UCSD-AML1 (cell line): ENCODE data around the gene LASP1NB.
"Not testable (repeated sequence)": the region's sequence is repeated elsewhere in the genome, so short reads cannot be mapped to it uniquely, and the experiment has no call there.

Experiments
- DNase-seq: peaks from one replicate; lab custom pipeline; 2025; ENCODE audit not compliant: unreplicated experiment; lab: John Stamatoyannopoulos, UW

The LASP1NB gene

DNA sequence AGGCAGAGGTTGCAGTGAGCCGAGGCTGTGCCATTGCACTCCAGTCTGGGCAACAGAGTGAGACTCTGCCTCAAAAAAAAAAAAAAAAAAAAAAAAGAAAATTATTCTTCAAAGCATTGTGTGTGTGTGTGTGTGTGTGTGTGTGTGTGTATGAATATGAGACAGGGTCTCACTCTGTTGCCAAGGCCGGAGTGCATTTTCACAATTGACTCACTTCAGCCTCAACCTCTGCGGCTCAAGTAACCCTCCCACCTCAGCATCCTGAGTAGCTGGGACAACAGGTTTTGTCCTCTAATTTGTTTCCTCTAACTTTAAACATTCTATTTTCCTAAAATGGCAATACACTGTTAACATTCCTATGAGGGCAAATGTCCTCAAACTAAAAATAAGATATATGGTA is 34.1 kb downstream of the LASP1NB start:
- no peak for DNase-seq

DNA sequence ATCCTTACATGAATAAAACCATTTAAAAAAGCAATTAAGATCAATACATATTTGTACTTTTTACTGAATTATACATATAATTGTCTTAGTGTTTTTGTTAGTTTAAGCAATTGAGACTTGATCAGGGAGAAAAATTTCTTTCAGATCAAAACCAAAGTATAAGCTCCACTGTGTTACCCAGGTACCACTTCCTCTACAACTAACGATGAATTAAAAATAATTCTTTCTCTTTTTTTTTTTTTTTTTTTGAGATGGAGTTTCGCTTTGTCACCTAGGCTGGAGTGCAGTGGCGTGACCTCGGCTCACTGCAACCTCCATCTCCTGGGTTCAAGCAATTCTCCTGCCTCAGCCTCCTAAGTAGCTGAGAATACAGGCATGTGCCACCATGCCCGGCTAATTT is 35.0 kb downstream of the LASP1NB start:
- DNase-seq = no peak

DNA sequence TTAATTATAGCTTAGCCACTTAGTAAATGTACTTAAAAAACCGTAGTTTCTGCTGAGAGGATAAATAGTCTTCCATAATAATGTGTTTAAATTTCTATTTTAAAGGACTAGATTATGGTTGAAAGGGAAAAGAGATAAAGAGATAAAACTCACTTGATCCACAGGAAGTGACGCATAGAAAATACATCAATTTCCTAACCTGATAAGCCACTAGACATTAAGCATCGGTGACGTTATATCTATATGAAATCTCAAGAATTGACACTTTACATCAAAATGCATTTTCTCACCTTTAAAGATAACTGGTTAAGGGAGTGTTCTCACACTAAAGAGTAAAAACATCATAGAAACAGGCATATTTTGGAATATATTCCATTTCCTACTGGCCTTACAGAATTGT is 36.0 kb downstream of the LASP1NB start:
- DNase-seq = no peak

DNA sequence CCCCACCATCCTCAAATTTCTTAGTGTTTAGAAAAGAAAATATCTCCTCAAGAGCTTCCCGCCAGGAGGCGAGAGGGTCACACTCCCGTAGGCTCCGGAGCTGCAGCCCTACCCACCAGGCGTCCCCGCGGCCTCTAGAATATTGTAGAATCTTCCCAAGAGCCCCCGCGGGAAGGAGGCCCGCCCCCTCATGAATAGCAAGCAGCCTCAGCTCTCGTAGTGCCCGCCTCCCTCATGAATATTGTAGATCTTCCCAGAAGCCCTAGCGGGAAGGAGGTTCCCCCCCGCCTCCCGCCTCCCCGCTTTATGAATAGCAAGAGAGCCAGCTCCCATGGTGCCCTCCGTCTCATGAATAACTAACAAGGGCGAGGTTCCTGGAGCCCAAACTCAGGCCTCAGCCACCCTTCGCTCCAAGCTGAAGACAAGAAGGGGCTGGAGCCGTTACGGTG is 41.9 kb downstream of the LASP1NB start, which contains the start of gene FBXO47:
Gene FBXO47 (minus strand): TSS at position 114 of the 449 bp plus-strand sequence. CDS start 4,378 bp downstream, outside the sequence.
- DNase-seq = no peak

DNA sequence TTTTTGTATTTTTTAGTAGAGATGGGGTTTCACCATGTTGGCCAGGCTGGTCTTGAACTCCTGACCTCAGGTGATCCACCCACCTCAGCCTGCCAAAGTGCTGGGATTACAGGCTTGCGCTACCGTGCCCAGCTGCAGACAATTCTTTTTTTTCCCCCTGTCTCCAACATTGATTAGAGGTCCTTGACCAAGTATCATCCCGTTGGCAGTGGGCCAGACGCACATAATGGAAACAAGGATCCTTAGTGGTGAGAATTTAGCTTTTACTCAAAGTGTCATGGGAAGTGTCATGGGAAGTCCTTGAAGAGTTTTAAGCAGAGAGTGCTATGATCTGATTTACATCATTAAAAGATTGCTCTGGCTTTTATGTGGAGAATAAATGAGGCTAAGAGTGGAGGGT is 43.9 kb downstream of the LASP1NB start:
- no peak for DNase-seq

DNA sequence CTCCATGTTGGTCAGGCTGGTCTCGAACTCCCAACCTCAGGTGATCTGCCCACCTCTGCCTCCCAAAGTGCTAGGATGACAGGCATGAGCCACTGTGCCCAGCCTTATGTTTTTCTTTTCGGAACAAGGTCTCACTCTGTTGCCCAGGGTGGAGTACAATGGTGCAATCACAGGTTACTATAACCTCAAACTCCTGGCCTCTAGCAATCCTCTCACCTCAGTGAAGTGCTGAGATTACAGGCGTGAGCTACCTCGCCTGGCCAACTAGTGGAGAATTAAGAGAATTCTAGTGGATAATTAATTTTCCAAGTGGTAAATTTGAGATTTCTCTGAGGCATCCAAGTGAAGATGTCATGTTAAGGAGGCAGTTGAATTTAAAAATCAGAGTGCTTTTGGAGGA is 44.7 kb downstream of the LASP1NB start:
- no peak for DNase-seq

DNA sequence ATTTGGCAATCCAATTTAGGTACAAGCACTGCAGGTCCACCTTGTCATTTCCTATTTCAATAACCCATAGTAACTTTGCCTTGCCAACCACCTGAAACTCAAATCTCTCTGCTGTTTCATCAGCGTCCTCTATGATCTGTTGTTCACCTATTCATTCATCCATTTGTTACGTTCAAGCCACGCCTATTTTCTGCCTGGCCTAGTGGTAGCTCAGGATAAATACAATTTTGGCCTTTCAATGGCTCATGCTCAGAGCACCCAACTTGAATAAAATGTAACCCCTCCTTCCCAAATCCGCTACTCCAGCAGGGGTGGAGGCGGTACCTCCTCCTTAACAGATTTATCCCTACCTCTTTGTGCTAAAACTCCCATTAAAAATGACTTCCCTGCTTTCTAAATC is 45.4 kb downstream of the LASP1NB start:
- no peak for DNase-seq

DNA sequence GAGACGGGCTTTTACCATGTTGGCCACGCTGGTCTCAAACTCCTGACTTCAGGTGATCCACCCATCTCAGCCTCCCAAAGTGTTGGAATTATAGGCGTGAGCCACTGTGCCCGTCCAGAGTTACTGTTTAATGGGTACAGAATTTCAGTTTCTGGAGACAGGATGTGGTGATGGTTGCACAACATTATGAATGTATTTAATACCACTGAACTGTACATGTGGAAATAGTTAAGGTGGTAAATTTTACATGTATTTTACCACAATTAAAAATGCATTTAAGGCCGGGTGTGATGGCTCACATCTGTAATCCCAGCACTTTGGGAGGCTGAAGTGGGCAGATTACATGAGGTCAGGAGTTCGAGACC is 50.8 kb downstream of the LASP1NB start:
- DNase-seq = not testable (repeated sequence)

DNA sequence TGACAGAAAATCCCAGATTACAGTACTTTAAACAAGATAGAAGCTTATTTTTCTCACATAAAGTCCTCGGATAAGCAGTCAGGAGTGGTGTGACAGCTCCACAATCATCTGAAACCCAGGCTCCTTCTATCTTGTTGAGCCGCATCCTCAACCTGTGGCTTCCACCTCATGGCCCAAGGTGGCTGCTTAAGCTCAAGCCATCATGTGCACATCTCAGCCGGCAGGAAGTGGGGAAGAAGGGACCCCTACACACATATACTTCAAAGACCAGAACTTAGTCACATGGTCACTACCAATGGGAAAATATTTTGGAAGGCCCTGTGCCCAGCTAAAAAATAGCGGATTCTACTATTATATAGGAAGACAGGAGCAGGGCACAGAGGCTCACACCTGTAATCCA is 52.8 kb downstream of the LASP1NB start:
- DNase-seq = no peak
